Measurements from ENCODE around the gene IFNG-AS1.

The IFNG-AS1 gene

GRCh38 chr12:68031174-68031573 lies 41.9 kb downstream of the IFNG-AS1 start:
- H3K4me1 Mint-ChIP-seq, result no peaks in the 10 kb centered on the region
- no peak overlapping the region for H3K27ac Mint-ChIP-seq
- no peaks in the 10 kb centered on the region for H3K36me3 Mint-ChIP-seq (ENCODE audit: low read depth)
- no peaks in the 10 kb centered on the region for H3K9me3 Mint-ChIP-seq
- TF ChIP-seq CTCF (IDR thresholded peaks at IDR 0.05; ENCODE audit: unreplicated experiment in 3 of 3), result no peak
- H3K27me3 Mint-ChIP-seq (ENCODE audit: low read depth), result no peaks in the 10 kb centered on the region
- no peak overlapping the region for H3K4me3 Mint-ChIP-seq

- Mint-ChIP-seq H3K36me3 (ENCODE audit: low read depth) (no peaks in the 10 kb centered on the region), H3K27me3 (ENCODE audit: low read depth) (no peaks in the 10 kb centered on the region), H3K27ac (no peak overlapping the region), H3K4me1 (no peaks in the 10 kb centered on the region), H3K9me3 (no peaks in the 10 kb centered on the region), H3K4me3 (no peak overlapping the region)
- no peak for TF ChIP-seq CTCF (IDR thresholded peaks at IDR 0.05; ENCODE audit: unreplicated experiment in 3 of 3)
Measured at GRCh38 chr12:68031881-68032739, 42.9 kb downstream of the IFNG-AS1 start.

DNA sequence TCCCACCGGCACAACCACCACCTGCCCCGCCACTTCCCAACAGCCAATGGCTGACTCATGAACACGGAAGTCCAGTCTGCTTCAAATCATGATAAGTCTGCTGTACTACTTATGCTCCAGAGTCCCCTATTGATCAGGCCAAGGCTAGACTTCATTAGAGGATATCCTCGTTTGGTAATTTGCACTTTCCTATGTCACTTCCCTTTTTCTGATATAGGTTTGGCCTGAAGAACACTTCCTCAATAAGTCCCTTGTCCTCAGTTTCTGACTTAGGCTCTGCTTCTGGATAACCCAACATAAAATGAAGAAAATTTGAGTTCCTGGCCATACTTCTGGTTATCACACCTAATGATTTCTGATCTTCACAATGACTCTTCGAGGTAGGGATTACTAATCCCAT lies 45.3 kb downstream of the IFNG-AS1 start:
- no peaks in the 10 kb centered on the region for H3K9me3 Mint-ChIP-seq
- H3K27ac Mint-ChIP-seq, result no peak overlapping the region
- TF ChIP-seq CTCF (IDR thresholded peaks at IDR 0.05; ENCODE audit: unreplicated experiment in 3 of 3), result no peak
- H3K4me1 Mint-ChIP-seq, result peaks cover 4% of the 10 kb centered on the region
- H3K4me3 Mint-ChIP-seq, result no peak overlapping the region
- no peaks in the 10 kb centered on the region for H3K36me3 Mint-ChIP-seq (ENCODE audit: low read depth)
- no peaks in the 10 kb centered on the region for H3K27me3 Mint-ChIP-seq (ENCODE audit: low read depth)

DNA sequence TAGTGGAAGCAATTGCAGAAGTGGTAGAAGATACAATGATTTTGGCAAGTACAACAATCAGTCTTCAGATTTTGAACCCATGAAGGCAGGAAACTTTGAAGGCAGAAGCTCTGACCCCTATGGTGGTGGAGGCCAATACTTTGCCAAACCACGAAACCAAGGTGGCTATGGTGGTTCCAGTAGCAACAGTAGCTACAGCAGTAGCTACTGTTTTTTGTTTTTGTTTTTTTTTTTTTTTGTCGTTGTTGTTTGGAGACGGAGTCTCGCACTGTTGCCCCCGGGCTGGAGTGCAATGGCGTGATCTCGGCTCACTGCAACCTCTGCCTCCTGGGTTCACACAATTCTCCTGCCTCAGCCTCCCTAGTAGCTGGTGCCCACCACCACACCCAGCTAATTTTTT lies 47.4 kb downstream of the IFNG-AS1 start:
- Mint-ChIP-seq H3K4me3 (no peak overlapping the region), H3K36me3 (ENCODE audit: low read depth) (no peaks in the 10 kb centered on the region), H3K4me1 (peaks cover 9% of the 10 kb centered on the region), H3K9me3 (no peaks in the 10 kb centered on the region), H3K27ac (no peak overlapping the region), H3K27me3 (ENCODE audit: low read depth) (no peaks in the 10 kb centered on the region)
- TF ChIP-seq CTCF (IDR thresholded peaks at IDR 0.05; ENCODE audit: unreplicated experiment in 3 of 3), result no peak

- Mint-ChIP-seq H3K9me3 (no peaks in the 10 kb centered on the region), H3K4me1 (peaks cover 9% of the 10 kb centered on the region), H3K36me3 (ENCODE audit: low read depth) (no peaks in the 10 kb centered on the region), H3K27ac (no peak overlapping the region), H3K4me3 (no peak overlapping the region), H3K27me3 (ENCODE audit: low read depth) (no peaks in the 10 kb centered on the region)
- TF ChIP-seq CTCF (IDR thresholded peaks at IDR 0.05; ENCODE audit: unreplicated experiment in 3 of 3), result no peak
Measured at GRCh38 chr12:68037616-68038255, 48.5 kb downstream of the IFNG-AS1 start.
